22Rv1 (cell line): ENCODE data around the gene MRLN.

Experiments used
- H3K27ac ChIP-seq: fragments of 450-650 bp; 2 replicates; pipeline ENCODE4 v1.5.1; 2017
- ZFX ChIP-seq: fragments of 450-650 bp; IDR thresholded peaks from 2 replicates; pipeline ENCODE4 v1.6.1; 2017; ENCODE audit warnings: antibody characterized with exemption, borderline replicate concordance
- TF ChIP-seq, protein P1 (sequence below): fragments of 450-650 bp; IDR thresholded peaks from 2 replicates; pipeline ENCODE4 v1.5.1; 2017; ENCODE audit warnings: mild to moderate bottlenecking

MRLN gene

DNA sequence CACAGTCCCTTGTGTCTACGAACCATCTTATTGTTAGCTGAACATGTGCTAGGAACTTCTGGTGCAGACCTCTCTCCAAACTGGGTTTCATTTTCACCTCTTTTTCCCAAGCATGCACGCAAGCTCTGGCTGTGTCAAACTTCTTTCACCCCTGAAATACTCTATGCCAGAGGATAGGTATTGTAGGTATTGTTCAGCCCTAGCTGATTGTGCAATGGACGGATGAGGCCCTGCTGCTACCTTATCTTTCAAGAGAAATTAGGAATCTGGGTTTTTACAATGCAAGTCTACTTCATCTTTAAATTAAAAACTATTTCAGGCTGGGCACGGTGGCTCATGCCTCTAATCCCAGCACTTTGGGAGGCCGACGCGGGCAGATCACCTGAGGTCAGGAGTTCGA lies 28.3 kb upstream of the MRLN start:
- TF ChIP-seq, protein P1, sequence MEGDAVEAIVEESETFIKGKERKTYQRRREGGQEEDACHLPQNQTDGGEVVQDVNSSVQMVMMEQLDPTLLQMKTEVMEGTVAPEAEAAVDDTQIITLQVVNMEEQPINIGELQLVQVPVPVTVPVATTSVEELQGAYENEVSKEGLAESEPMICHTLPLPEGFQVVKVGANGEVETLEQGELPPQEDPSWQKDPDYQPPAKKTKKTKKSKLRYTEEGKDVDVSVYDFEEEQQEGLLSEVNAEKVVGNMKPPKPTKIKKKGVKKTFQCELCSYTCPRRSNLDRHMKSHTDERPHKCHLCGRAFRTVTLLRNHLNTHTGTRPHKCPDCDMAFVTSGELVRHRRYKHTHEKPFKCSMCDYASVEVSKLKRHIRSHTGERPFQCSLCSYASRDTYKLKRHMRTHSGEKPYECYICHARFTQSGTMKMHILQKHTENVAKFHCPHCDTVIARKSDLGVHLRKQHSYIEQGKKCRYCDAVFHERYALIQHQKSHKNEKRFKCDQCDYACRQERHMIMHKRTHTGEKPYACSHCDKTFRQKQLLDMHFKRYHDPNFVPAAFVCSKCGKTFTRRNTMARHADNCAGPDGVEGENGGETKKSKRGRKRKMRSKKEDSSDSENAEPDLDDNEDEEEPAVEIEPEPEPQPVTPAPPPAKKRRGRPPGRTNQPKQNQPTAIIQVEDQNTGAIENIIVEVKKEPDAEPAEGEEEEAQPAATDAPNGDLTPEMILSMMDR, result no peak
- no peak for TF ChIP-seq ZFX
- H3K27ac ChIP-seq, result no peak overlapping the region

DNA sequence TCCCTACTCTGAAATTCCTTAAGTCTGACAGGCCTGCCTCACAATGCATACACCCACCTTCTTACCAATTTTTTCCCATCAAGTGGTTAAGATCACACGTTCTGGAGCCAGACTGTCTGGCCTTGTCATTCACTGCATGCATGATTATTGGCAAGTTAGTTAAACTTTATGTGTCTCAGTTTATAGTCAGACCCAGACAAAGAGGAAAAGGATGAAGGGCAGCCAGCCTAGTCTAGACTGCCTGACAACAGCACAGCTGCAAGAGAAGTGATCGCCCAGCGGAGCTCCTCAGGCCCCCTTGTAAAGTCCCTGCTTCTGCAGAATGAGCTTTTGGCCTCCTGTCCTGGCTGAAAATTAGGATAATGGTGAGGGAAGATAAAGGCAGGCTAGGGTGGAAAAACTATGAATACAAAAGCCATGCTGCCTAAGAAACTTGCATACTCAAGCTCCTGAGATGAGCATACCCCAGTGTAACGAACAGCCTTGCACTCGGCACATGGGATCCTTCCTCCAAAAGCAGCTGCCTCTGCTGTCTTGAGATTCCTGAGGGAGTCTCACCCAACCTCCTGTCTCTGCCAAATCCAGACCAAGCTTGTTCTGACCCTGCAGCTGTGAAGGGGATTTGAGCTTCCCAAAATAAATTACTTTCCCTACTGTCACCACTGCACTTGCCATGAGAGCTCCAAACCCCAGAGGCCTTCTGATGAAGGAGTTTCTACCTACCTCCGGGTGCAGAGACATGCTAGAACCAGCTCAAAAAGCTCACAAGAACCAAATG lies 26.7 kb upstream of the MRLN start:
- H3K27ac ChIP-seq, result no peak overlapping the region
- no peak for TF ChIP-seq ZFX
- TF ChIP-seq, protein P1, result no peak

DNA sequence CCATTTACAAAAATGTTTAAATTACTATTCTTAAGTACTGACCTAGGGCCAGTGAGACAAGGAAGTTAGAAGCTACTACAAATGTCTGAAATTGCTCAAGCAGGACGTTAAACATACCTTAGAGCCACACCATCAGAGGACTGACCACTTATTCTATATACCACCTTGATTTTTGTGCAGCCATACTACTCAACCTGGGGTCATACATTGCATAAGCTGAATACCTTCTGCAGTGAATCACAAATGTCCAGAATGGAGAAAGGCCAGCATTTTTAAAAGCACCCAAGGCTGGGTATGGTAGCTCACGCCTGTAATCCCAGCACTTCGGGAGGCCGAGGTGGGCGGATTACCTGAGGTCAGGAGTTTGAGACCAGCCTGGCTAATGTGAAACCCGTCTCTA lies 21.2 kb upstream of the MRLN start:
- no peak for TF ChIP-seq ZFX
- TF ChIP-seq, protein P1, result no peak
- H3K27ac ChIP-seq, result no peak overlapping the region

DNA sequence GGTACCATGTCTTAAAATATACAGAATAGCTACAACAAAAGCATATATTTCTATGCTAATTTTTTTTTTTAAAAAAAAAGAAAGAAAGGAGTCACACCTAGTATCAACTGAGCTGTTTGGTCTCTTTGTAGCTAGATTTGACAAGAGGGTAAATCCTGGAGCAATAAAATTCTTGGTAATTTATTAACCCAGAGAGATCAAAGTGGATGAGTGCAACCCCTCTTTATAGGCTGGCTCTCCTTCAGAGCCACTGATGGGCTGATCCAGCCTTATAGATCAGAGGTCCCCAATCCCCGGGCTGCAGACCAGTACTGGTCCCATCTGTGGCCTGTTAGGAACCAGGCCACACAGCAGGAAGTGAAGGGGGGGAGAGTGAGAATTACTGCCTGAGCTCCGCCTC lies 19.8 kb upstream of the MRLN start:
- H3K27ac ChIP-seq, result no peak overlapping the region
- TF ChIP-seq ZFX, result no peak
- TF ChIP-seq, protein P1, result no peak

DNA sequence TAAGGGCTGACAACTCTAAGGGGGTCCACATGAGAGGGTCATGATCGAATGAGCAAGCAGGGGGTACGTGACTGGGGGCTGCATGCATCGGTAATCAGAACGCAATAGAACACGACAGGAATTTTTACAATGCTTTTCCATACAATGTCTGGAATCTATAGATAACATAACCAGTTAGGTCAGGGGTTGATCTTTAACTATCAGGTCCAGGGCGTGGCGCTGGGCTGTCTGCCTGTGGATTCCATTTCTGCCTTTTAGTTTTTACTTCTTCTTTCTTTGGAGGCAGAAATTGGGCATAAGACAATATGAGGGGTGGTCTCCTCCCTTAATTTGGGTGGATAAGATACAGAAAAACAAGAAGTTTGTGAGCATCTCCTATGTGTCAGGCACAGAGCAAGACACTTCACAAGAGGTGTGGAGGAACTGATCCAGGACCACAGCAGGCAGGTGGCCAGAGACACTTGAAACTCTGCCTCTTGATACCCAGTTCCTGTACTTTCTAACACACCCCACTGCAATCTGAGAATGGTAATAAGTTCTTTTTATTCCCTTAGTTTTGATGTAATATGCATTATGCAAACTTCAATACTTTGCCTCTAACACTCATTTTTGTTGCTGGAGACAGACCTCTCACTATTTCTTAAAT lies 18.0 kb upstream of the MRLN start:
- TF ChIP-seq ZFX, result no peak
- TF ChIP-seq, protein P1, result no peak
- no peak overlapping the region for H3K27ac ChIP-seq

DNA sequence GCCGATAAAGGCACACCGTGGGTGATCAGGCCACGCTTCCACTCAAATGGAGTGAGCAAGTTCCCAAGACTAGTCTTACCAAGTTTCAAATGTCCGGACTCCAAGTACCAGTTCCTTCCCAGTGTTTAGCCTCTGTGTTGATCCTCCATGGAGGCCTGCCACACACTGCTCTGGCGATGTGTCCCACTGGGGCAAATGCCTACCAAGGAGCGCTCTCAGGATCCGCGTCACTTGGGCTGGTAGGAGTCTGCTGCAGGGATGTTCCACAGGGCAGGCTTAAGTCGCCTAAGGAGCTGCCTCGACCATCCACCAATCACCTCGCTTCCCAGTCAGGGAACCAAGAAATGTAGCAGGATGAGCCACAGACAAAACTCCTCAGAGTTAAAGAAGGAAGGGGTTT lies 17.4 kb upstream of the MRLN start:
- H3K27ac ChIP-seq, result no peak overlapping the region
- no peak for TF ChIP-seq ZFX
- TF ChIP-seq, protein P1, result no peak

DNA sequence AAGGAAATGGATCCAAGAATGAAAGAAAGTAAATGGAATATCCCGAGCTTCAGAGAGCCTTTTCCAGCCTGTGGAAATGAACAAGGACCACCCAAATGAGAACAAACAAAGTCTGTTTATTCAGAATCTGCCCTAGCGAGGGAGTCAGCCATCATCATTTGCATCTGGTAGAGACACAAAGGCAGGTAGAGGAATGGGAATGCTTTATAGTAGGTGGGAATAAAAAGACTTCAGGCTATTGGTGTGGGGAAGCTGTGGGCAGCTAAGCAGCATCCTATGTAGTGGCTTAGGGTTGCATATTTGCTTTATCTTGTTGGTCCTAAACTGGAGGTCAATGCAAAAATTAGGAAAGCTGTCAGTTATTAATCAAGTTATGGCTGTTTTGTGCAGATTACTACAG lies 9.2 kb upstream of the MRLN start:
- TF ChIP-seq ZFX, result no peak
- TF ChIP-seq, protein P1, result no peak
- no peak overlapping the region for H3K27ac ChIP-seq
